SU-DHL-6 (cell line): ENCODE results near the gene LHX1.

Source experiments
- EZH2phosphoT487 ChIP-seq: fragments of 200-600 bp; sonication (generic), shearing (Covaris generic); conservative IDR thresholded peaks from 2 replicates; pipeline ENCODE4 v1.6.1; 2018; ENCODE audit warnings: mild to moderate bottlenecking, antibody characterized with exemption, low read length, moderate library complexity, mixed read lengths
- TF ChIP-seq, protein P1 (sequence below): fragments of 200-600 bp; sonication (generic); IDR thresholded peaks from one replicate; pipeline ENCODE4 v1.5.1; 2017; ENCODE audit warnings: antibody characterized with exemption, mild to moderate bottlenecking, low read length, moderate library complexity; ENCODE audit not compliant: insufficient read depth, poor library complexity, severe bottlenecking

DNA sequence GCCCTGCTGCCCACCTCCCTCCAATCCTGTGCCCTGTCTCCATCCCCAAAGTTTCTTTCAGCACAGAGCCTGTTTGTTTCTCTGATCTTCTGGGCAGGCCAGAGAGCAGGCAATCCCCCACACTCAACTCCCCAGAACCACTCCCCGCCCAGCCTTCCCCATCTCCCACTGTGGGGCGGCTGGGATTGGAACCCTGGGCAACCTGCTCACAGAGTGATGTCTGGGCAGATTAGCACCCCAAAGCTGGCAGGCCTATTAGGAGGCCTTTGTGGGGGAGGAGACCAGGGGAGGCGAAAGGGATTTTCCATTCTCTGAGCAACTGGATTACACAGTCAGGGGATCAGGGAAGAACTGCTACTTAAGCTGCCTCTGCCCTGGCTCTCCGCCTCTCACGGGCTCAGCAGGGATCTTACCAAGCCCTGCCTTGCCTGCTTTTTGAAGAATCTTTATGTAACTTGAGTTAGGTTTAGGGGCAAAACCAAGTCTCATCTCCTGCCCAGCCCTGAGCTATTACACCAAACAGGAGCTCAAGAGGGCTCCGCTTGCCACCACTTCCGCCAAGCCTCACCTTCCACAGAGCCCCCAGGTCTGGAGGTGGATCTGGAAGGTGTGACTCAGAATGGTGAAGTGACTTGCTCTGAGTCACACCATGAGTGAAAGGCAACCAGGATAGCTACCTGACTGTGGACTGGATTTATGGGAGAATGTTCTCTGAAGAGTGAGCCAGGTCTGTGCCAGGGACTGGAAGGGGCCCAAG, 16.0 kb upstream of the LHX1 start:
- TF ChIP-seq, protein P1, sequence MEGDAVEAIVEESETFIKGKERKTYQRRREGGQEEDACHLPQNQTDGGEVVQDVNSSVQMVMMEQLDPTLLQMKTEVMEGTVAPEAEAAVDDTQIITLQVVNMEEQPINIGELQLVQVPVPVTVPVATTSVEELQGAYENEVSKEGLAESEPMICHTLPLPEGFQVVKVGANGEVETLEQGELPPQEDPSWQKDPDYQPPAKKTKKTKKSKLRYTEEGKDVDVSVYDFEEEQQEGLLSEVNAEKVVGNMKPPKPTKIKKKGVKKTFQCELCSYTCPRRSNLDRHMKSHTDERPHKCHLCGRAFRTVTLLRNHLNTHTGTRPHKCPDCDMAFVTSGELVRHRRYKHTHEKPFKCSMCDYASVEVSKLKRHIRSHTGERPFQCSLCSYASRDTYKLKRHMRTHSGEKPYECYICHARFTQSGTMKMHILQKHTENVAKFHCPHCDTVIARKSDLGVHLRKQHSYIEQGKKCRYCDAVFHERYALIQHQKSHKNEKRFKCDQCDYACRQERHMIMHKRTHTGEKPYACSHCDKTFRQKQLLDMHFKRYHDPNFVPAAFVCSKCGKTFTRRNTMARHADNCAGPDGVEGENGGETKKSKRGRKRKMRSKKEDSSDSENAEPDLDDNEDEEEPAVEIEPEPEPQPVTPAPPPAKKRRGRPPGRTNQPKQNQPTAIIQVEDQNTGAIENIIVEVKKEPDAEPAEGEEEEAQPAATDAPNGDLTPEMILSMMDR = no peak
- no peak for TF ChIP-seq EZH2phosphoT487
